ENCODE data around the gene ZNF521. TPM values are rescaled to one million over a fixed set of nuclear protein-coding genes. Genes with fewer than 3 reads are reported as not detected.

The ZNF521 gene
- 42.6 and 45.5 TPM in 2 replicates for total RNA-seq

DNA sequence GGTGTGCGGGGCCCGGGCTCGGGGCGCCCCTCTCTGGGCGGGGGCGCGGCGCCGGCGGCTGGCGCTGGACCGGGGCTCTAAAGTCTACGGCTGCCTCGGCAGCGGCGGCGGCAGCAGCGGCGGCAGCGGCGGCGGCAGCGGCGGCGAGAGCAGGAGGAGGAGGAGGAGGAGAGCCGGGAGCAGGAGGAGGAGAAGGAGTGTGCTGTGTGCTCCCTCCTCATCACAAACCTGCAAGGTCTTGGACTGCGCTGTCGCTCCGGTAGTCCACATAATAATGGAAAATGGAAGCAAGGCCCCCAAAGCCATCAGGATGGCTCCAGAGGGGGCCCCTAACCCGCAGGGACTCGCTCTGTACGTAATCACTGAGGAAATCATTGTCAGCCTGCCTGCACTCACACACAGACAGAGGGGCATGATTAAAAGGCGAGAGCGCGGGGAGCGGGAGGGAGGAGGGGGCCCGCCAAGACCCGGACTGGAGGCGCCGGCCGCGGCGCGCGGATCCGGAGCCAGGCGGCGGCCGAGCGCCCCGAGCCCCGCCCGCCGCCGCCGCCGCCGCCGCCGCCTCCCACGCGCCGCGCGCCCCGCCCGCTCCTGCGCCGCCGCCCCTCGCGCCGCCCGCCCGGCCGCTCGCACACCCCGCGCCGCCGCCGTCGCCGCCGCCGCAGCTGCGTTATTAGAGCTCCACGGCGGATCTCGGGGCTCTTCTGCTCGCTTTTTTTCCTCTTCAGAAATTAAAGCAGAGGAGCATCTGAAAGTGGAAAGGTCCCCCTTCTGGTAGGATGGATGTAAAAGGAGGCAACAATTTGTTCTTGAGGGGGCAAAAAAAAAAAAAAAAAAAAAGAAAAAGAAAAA lies at the start of gene ZNF521:
Gene ZNF521, minus strand, starts transcription at position 390 of the 852 bp plus-strand sequence. CDS start 1,220 bp downstream, outside the sequence.

